CD8-positive, alpha-beta memory T cell (primary cell): ENCODE data around the gene FNDC3B. TPM values are rescaled to one million over a fixed set of nuclear protein-coding genes. Genes with fewer than 3 reads are reported as not detected.

Experiments
- CTCF ChIA-PET: fragments of 350-600 bp; sonication (Branson Sonifier 250); formaldehyde crosslinking; loops from one replicate; lab custom pipeline; 2021; ENCODE audit warnings: antibody characterized with exemption; lab: Charles Lee
- POLR2A ChIA-PET: fragments of 350-600 bp; sonication (Branson Sonifier 250); formaldehyde crosslinking; loops from one replicate; lab custom pipeline; 2021; ENCODE audit warnings: antibody characterized with exemption; lab: Charles Lee
- DNase-seq, 5 donors: peaks; one replicate each; pipeline versions ENCODE4 v3.0.0 to v3.0.0-alpha.2; 2020 to 2022; ENCODE audit warnings: mixed read lengths in 1 of 5
- H3K27ac ChIP-seq: one replicate; pipeline ENCODE4 v1.7.0; 2013; ENCODE audit warnings: low read depth, mild to moderate bottlenecking, low read length, moderate library complexity
- H3K27me3 ChIP-seq: 2 replicates; pipeline ENCODE4 v1.7.0; 2013; ENCODE audit warnings: low read length, mild to moderate bottlenecking; ENCODE audit not compliant: insufficient read depth, poor library complexity, severe bottlenecking
- H3K36me3 ChIP-seq: 2 replicates; pipeline ENCODE4 v1.7.0; 2013; ENCODE audit warnings: mild to moderate bottlenecking, low read length, moderate library complexity; ENCODE audit not compliant: insufficient read depth
- H3K4me1 ChIP-seq: 2 replicates; pipeline ENCODE4 v1.7.0; 2013; ENCODE audit warnings: mild to moderate bottlenecking, low read length, moderate library complexity; ENCODE audit not compliant: insufficient read depth
- H3K4me3 ChIP-seq: 2 replicates; pipeline ENCODE4 v1.7.0; 2013; ENCODE audit warnings: mild to moderate bottlenecking, low read length
- H3K9me3 ChIP-seq: 2 replicates; pipeline ENCODE4 v1.7.0; 2013; ENCODE audit warnings: mild to moderate bottlenecking, low read length
- H3K27ac Mint-ChIP-seq, 8 donors: one replicate each; pipeline ENCODE4 v1.8.0; 2020 to 2021; ENCODE audit warnings: mixed read lengths in 8 of 8, mild to moderate bottlenecking in 6 of 8, inconsistent platforms in 3 of 8, moderate library complexity in 3 of 8
- H3K27me3 Mint-ChIP-seq, 2 donors: one replicate each; pipeline ENCODE4 v1.8.0; 2020 to 2021; ENCODE audit warnings: mixed read lengths in 2 of 2, mild to moderate bottlenecking in 1 of 2, moderate library complexity in 1 of 2
- H3K36me3 Mint-ChIP-seq, 3 donors: one replicate each; pipeline ENCODE4 v1.8.0; 2020 to 2021; ENCODE audit warnings: mixed read lengths in 3 of 3, inconsistent platforms in 1 of 3, mild to moderate bottlenecking in 1 of 3
- H3K4me1 Mint-ChIP-seq, 3 donors: one replicate each; pipeline ENCODE4 v1.8.0; 2020 to 2021; ENCODE audit warnings: mixed read lengths in 3 of 3, inconsistent platforms in 1 of 3, mild to moderate bottlenecking in 1 of 3
- H3K4me3 Mint-ChIP-seq, 7 donors: one replicate each; pipeline ENCODE4 v1.8.0; 2020 to 2021; ENCODE audit warnings: mixed read lengths in 7 of 7, mild to moderate bottlenecking in 6 of 7, moderate library complexity in 4 of 7, inconsistent platforms in 2 of 7
- H3K9me3 Mint-ChIP-seq, 5 donors: one replicate each; pipeline ENCODE4 v1.8.0; 2020 to 2022; ENCODE audit warnings: mixed read lengths in 5 of 5, mild to moderate bottlenecking in 3 of 5, moderate library complexity in 2 of 5, inconsistent platforms in 1 of 5
- polyA plus RNA-seq: library from polyadenylated mRNA; unstranded; fragments of 300-500 nt; fragmentation: Illumina TruSeq; gene quantifications from one replicate; pipeline ENCODE4 v1.2.3, GENCODE V29; 2021
- total RNA-seq, 2 experiments: library from RNA; stranded (reverse); gene quantifications; one replicate each; pipeline ENCODE4 v1.2.3, GENCODE V29; 2021

Gene FNDC3B
- total and polyA plus RNA-seq, 3 experiments from 2014 or later = 8.7 to 18.6 (median 17.4) TPM

DNA sequence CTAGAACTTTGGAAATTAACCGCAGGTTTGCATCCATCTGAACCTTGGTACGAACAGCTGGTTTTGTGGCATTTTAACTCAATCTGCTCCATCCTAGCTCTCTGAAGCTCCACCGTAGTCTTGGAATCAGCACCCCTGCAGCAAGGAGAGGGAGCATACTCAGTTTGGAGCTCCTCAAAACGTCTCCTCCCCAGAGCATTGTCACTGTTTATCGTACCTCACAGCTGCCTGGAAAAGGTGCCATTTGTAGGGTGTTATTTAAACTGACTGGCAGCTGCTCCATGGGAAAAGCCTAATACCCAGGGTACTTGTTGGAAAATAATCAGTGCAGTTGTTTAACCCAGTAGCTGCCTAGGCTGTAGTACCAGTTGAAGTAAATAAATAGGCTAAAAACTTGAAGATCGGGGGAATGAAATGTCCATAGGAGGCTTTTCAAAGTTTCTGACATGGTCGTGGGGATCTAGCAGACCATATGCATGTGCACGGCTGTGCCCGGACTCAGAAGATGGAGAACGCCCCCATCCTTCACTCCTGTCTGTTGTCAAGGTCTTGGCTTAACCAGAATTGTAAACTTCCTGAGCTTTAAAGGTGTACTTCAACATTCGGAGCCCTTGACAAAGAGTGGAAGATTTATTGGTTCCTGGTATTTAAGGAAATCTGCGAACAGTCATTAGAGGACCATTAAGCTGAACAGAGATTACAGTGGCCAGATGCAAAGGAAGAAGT is 365.0 kb downstream of the FNDC3B start:
- Mint-ChIP-seq H3K9me3 (peaks cover 0 to 5% (median 4%) of the 10 kb centered on the region in 5 donors), H3K27ac (no peak overlapping the region), H3K27me3 (peaks cover 6 to 7% of the 10 kb centered on the region in 2 donors), H3K4me3 (no peak overlapping the region), H3K36me3 (peaks cover 6 to 13% (median 6%) of the 10 kb centered on the region in 3 donors), H3K4me1 (peaks cover 0 to 1% (median 0%) of the 10 kb centered on the region in 3 donors)
- CTCF ChIA-PET = no interaction called here
- Histone ChIP-seq H3K36me3 (no peaks in the 10 kb centered on the region), H3K27ac (no peak overlapping the region), H3K4me3 (no peak overlapping the region), H3K4me1 (no peaks in the 10 kb centered on the region), H3K27me3 (no peaks in the 10 kb centered on the region), H3K9me3 (no peaks in the 10 kb centered on the region)
- no peak for DNase-seq
- POLR2A ChIA-PET = no interaction called here

DNA sequence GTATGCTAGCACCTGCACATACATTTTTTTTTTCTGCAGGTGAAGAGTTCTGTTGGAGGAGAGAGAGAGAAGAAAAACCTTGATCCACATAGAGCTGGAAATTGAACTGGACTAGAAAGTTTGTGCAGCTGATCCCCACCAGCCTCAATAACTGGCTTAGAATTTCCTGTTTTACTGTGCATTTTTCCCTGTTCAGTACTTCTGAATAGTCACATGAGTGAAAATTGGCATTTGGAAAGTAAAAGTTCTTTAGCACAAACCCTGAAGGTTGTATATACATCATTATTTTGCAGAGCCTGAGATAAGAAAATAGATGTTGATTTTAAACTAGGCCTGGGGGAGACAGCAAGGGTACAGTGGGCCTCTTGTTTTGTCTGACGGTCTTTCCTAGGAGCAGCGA is 366.5 kb downstream of the FNDC3B start:
- peaks cover 9 to 13% of the 10 kb centered on the region in 2 donors for H3K27me3 Mint-ChIP-seq
- POLR2A ChIA-PET = no interaction called here

DNA sequence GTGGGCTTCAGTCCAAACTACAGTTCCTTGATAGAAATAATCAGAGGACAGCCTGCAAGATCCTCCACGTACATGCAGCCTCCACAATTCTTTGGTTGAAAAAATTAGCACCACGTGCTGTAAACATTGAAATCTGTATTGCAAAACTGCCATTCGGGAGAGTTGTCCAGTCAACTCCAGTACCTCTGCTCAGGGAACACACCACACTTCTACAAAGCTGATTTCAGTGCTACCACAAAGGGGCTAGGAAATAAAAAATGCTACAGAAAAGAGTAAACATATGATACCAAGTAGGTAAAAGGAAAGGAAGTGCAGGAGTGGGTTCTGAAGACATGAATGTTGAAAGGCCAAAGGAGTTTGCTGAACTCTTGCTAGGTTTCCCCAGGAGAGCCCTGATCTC is 368.5 kb downstream of the FNDC3B start:
- H3K27ac Mint-ChIP-seq = no peak overlapping the region
- H3K36me3 Mint-ChIP-seq = no peaks in the 10 kb centered on the region
- ChIA-PET CTCF (no interaction called here), POLR2A (no interaction called here)
- H3K4me1 ChIP-seq = no peaks in the 10 kb centered on the region
- H3K27me3 ChIP-seq = no peaks in the 10 kb centered on the region
- H3K27ac ChIP-seq = no peak overlapping the region
- DNase-seq = no peak
- no peaks in the 10 kb centered on the region for H3K36me3 ChIP-seq
- H3K9me3 ChIP-seq = no peaks in the 10 kb centered on the region
- H3K4me1 Mint-ChIP-seq = no peaks in the 10 kb centered on the region
- H3K27me3 Mint-ChIP-seq = peaks cover 7 to 10% of the 10 kb centered on the region in 2 donors
- no peak overlapping the region for H3K4me3 ChIP-seq
- no peaks in the 10 kb centered on the region for H3K9me3 Mint-ChIP-seq
- no peak overlapping the region for H3K4me3 Mint-ChIP-seq

More for the DNA sequence above, 366.5 kb downstream of the FNDC3B start:
- no peak overlapping the region for H3K4me3 Mint-ChIP-seq
- CTCF ChIA-PET = no interaction called here
- H3K27ac Mint-ChIP-seq = no peak overlapping the region
- peaks cover 6 to 13% (median 6%) of the 10 kb centered on the region in 3 donors for H3K36me3 Mint-ChIP-seq
- H3K4me1 Mint-ChIP-seq = peaks cover 0 to 1% (median 0%) of the 10 kb centered on the region in 3 donors
- Histone ChIP-seq H3K36me3 (no peaks in the 10 kb centered on the region), H3K9me3 (no peaks in the 10 kb centered on the region), H3K27me3 (no peaks in the 10 kb centered on the region), H3K4me3 (no peak overlapping the region), H3K4me1 (no peaks in the 10 kb centered on the region), H3K27ac (no peak overlapping the region)
- no peak for DNase-seq
- peaks cover 0 to 5% (median 3%) of the 10 kb centered on the region in 5 donors for H3K9me3 Mint-ChIP-seq

DNA sequence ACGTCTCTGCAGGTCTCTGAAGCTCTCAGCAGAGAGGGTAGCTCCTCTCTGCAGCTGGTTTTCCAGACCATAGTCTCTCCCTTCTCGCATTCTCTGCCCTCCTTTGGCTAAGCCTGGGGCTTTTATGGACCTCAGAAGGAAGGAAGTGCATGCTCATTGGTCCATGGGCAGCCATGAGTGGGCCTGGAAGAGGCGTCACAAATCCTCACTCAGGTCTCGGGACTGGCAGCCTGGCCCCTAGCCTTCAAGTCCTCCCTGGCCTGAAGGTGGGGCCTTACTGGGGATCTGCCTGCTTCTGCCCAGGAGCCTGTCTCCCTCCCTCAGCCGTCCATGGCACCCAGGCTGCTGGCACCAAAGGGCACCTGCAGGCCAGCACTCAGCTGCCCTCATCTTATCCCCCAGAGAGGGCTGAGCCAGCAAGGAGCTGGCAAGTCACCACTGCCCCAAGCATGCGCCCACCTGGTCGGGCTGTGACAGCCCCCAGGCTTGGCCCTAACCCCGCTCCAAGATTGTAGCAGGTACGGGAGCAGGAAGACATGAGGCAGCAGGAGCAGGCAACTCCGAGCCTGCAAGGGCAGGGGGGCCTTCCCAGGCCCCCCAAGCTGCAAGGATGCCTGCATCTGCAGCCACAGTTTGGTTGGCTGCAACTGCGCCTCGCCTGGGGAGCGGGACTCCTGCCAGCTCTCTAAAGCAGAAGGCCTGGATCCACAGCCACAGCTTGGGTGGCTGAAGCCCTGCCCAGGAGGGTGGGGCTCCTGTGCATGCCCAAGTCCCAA is 371.5 kb downstream of the FNDC3B start:
- POLR2A ChIA-PET = no interaction called here
- DNase-seq = no peak
- peaks cover 3% of the 10 kb centered on the region for H3K27me3 ChIP-seq
- H3K4me3 ChIP-seq = no peak overlapping the region
- no peaks in the 10 kb centered on the region for H3K36me3 ChIP-seq
- CTCF ChIA-PET = no interaction called here
- no peaks in the 10 kb centered on the region for H3K9me3 ChIP-seq
- Mint-ChIP-seq H3K4me3 (no peak overlapping the region), H3K36me3 (peaks cover 0 to 2% (median 0%) of the 10 kb centered on the region in 3 donors), H3K27ac (peak overlapping the region in 1 of 8 donors; percentile 21), H3K4me1 (no peaks in the 10 kb centered on the region), H3K27me3 (peaks cover 11 to 29% of the 10 kb centered on the region in 2 donors), H3K9me3 (no peaks in the 10 kb centered on the region)
- H3K27ac ChIP-seq = no peak overlapping the region
- H3K4me1 ChIP-seq = no peaks in the 10 kb centered on the region

DNA sequence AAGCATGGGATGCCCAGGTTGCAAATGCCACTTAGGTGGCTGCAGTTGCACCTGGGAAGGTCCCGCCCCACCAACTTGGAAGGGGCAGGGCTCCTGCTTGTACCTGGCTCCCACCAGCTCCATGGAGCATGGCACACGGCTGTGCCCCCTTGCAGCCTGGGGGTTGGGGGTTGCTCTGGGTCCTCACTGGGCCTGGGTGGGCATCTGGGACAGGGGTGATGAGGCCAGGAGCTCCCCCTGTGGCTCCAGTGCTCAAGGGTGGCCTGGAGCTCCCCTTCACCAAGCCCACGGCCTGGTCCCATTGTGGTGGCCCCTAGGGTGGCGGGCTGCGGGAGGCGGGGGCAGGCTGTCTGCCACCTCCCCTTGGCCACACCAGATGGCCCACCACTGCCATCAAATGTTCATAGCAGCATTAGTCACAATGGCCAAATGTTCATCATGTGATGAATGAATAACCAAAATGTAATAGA is 372.1 kb downstream of the FNDC3B start:
- Histone ChIP-seq H3K36me3 (no peaks in the 10 kb centered on the region), H3K27ac (no peak overlapping the region), H3K4me1 (no peaks in the 10 kb centered on the region), H3K4me3 (no peak overlapping the region), H3K27me3 (peaks cover 3% of the 10 kb centered on the region), H3K9me3 (no peaks in the 10 kb centered on the region)
- Mint-ChIP-seq H3K4me3 (no peak overlapping the region), H3K27me3 (peaks cover 10 to 32% of the 10 kb centered on the region in 2 donors), H3K27ac (no peak overlapping the region), H3K36me3 (peaks cover 0 to 2% (median 0%) of the 10 kb centered on the region in 3 donors), H3K9me3 (no peaks in the 10 kb centered on the region), H3K4me1 (no peaks in the 10 kb centered on the region)
- ChIA-PET CTCF (no interaction called here), POLR2A (no interaction called here)
- DNase-seq = no peak

DNA sequence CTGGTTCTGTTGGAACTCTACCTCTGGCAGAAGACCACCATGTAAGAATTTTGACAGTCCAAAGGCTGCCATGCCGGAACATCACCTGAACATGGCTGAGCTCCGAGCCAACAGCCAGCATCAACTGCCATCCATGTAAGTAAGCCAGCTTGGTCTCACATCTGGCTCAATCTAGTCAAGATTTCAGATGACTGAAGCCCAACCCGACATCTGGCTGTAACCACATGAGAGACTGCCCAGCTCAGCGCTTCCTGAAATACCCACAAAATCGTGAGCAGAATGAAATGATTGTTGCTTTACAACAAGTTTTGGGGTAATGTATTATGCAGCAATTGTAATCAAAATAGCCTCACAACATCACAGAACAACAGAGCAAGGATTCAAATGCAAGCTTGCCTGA is 375.9 kb downstream of the FNDC3B start:
- DNase-seq = no peak
- H3K4me1 Mint-ChIP-seq = no peaks in the 10 kb centered on the region
- H3K4me3 Mint-ChIP-seq = no peak overlapping the region
- H3K36me3 ChIP-seq = no peaks in the 10 kb centered on the region
- no peak overlapping the region for H3K4me3 ChIP-seq
- no peak overlapping the region for H3K27ac Mint-ChIP-seq
- no peaks in the 10 kb centered on the region for H3K9me3 Mint-ChIP-seq
- CTCF ChIA-PET = no interaction called here
- H3K9me3 ChIP-seq = no peaks in the 10 kb centered on the region
- peaks cover 0 to 2% (median 0%) of the 10 kb centered on the region in 3 donors for H3K36me3 Mint-ChIP-seq
- peaks cover 3% of the 10 kb centered on the region for H3K27me3 ChIP-seq
- H3K27me3 Mint-ChIP-seq = peaks cover 10 to 49% of the 10 kb centered on the region in 2 donors
- no peaks in the 10 kb centered on the region for H3K4me1 ChIP-seq
- H3K27ac ChIP-seq = no peak overlapping the region
- POLR2A ChIA-PET = no interaction called here

DNA sequence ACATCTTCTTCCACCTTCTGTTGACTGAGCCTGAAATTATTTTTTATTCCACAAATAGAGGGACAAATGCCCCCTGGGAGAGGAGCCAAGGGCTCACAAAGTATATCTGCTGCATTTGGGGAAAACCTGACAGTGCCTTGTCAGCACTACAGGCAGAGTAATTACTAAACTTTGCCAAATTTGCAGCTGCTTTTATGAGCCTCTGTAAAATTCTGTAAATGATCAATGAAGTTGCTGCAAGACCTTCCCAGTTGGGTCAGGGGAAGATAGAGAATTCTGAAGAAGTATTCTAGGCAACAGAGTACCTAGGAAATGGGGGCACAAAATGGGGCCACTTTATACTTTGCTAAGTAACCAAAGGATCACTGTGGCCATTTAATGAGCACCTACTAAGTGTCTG is 398.3 kb downstream of the FNDC3B start:
- Histone ChIP-seq H3K27me3 (no peaks in the 10 kb centered on the region), H3K9me3 (no peaks in the 10 kb centered on the region), H3K4me1 (no peaks in the 10 kb centered on the region), H3K27ac (no peak overlapping the region), H3K36me3 (no peaks in the 10 kb centered on the region), H3K4me3 (no peak overlapping the region)
- DNase-seq = no peak
- no peak overlapping the region for H3K4me3 Mint-ChIP-seq
- H3K9me3 Mint-ChIP-seq = peaks cover 0 to 12% (median 7%) of the 10 kb centered on the region in 5 donors
- ChIA-PET POLR2A (no interaction called here), CTCF (no interaction called here)
- H3K36me3 Mint-ChIP-seq = peaks cover 0 to 2% (median 0%) of the 10 kb centered on the region in 3 donors
- peak overlapping the region in 1 of 8 donors; percentile 7 for H3K27ac Mint-ChIP-seq
- H3K4me1 Mint-ChIP-seq = no peaks in the 10 kb centered on the region
- peaks cover 27 to 44% of the 10 kb centered on the region in 2 donors for H3K27me3 Mint-ChIP-seq

DNA sequence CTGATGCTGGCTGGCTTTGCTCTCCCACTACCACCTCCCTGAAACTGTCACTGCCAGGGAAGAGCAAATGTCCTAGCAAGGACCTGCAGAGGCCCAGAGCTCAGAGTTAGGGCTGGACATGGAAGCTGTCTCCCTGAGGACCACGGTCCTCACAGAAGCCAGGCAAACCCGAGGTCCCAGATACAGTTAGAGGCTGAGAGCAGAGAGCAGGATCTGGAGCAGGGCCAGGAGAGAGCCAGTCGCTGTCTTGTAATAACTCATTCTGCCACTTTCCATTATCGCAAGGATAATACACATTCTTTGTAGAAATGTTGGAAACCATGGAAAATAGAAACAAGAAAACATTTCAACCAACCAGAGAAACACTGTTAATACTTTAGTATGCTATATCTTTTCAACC is 398.8 kb downstream of the FNDC3B start:
- H3K9me3 ChIP-seq = no peaks in the 10 kb centered on the region
- CTCF ChIA-PET = no interaction called here
- H3K27me3 ChIP-seq = no peaks in the 10 kb centered on the region
- POLR2A ChIA-PET = no interaction called here
- Mint-ChIP-seq H3K27ac (no peak overlapping the region), H3K36me3 (peaks cover 0 to 2% (median 0%) of the 10 kb centered on the region in 3 donors), H3K4me3 (no peak overlapping the region), H3K27me3 (peaks cover 27 to 47% of the 10 kb centered on the region in 2 donors), H3K4me1 (no peaks in the 10 kb centered on the region), H3K9me3 (peaks cover 0 to 8% (median 7%) of the 10 kb centered on the region in 5 donors)
- H3K4me3 ChIP-seq = no peak overlapping the region
- no peaks in the 10 kb centered on the region for H3K36me3 ChIP-seq
- H3K4me1 ChIP-seq = no peaks in the 10 kb centered on the region
- DNase-seq = no peak
- H3K27ac ChIP-seq = no peak overlapping the region
